OCI-M2 (cell line): Measurements from ENCODE around the gene CISD1.

ENCODE experiments used
- DNase-seq: peaks from one replicate; lab custom pipeline; 2025; ENCODE audit not compliant: unreplicated experiment; lab: John Stamatoyannopoulos, UW

The CISD1 gene

GRCh38 chr10:58305821-58306220 lies 36.9 kb downstream of the CISD1 start:
- no peak for DNase-seq

DNA sequence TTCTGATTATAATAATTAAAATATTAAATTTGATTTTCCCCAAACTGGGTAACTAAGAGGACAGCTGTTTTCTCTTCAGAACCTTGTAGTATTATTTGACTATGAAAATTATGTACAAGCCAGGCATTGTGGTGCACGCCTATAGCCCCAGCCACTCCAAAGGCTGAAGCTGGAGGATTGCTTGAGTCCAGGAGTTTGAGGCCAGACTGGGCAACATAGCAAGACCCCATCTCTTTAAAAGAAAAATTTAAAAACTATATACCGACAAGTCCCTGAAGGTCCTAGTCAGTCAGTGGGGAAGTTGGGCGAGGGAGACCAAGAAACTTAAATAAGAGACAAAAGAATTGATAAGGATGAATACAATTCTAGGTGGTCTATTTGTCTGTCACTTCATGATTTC lies 38.7 kb downstream of the CISD1 start:
- DNase-seq, result no peak

GRCh38 chr10:58311026-58311425 lies 42.1 kb downstream of the CISD1 start:
- DNase-seq, result no peak

DNA sequence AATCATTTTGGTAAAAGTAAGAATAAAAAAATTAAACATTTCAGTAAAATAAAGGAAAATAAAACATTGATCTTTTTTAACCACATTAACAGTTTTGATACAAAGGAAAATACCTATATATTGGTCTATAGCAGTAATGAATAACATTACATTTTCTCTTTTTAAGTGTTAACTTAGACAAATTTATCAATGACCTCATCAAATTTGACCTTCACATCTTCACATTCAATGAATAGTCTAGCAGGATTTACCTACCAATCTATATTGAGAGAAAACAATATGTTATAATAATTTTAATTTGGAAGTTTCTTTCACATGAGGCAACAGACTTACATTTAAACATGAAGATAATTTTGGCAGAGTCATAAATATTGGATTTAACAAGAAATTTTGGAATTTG lies 47.9 kb downstream of the CISD1 start:
- no peak for DNase-seq

GRCh38 chr10:58318346-58318745 lies 49.4 kb downstream of the CISD1 start:
- no peak for DNase-seq

DNA sequence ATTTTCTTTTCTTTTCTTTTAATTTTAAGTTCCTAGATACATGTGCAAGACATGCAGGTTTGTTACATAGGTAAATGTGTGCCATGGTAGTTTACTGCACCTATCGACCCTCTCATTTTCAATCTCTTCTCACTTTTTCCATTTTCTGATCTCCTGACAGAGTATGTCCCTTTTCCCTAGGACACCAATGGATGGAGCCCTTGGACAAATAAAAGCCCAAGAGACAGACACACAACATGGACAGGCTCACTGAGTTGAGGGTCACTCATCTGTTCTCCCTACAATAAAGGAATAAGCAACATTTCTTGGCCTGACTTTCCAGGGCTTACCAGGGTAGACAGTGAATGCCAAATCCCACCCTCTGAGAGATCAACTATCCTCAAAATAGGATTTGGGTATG lies 50.6 kb downstream of the CISD1 start:
- no peak for DNase-seq

DNA sequence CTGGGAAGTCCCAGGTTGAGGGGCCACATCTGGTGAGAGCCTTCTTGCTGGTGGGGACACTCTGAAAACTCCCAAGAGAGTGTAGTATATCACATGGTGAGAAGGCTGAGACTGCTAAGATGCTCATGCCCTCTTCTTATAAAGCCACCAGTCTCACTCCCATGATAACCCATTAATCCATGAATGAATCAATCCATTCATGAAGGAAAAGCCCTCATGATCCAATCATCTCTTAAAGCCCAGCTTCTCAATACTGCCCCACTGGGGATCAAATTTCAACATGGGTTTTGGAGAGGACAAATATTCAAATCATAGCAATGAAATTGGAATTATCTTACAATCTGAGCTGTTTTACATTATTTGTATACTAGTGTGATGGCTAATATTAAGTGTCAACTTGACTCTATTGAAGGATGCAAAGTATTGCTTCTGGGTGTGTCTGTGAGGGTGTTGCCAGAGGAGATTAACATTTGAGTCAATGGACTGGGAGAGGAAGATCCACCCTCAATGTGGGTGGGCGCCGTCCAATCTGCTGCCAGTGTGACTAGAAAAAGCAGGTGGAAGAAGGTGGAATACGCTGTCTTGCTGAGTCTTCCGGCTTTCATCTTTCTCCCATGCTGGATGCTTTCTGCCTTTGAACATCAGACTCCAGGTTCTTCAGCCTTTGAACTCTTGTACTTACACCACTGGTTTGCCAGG lies 51.5 kb downstream of the CISD1 start:
- DNase-seq, result no peak

DNA sequence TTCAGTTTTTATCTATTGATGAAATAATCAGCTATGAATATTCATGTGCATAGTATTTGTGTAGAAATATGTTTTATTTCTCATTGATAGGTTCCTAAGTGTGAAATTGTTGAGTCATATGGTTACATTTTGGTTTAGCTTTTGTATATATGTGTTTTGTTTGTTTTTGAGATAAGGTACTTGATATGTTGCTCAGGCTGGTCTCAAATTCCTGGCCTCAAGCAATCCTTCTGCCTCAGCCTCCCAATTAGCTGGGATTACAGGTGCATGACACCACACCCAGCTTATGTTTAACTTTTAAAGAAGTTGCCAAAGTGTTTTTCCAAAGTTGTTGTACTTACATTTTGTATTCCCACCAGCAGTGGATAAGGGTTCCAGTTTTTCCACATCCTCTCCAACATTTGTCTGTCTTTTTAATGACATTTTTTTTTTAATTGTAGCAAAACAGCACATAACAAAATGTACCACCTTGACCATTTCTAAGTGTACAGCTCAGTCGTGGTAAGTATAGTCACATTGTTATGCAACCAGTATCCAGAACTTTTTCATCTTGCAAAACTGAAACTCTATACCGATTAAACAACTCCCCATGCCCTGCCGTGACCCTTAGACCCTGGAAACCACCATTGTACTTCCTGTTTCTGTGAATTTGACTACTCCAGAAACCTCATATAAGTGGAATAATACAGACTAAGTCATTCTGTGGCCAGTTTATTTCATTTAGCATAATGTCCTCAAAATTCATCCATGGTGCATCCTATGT lies 53.3 kb downstream of the CISD1 start:
- DNase-seq, result no peak

- no peak for DNase-seq
Measured at GRCh38 chr10:58322835-58323209, 53.9 kb downstream of the CISD1 start.

- no peak for DNase-seq
Measured at GRCh38 chr10:58326967-58327381, 58.0 kb downstream of the CISD1 start.

DNA sequence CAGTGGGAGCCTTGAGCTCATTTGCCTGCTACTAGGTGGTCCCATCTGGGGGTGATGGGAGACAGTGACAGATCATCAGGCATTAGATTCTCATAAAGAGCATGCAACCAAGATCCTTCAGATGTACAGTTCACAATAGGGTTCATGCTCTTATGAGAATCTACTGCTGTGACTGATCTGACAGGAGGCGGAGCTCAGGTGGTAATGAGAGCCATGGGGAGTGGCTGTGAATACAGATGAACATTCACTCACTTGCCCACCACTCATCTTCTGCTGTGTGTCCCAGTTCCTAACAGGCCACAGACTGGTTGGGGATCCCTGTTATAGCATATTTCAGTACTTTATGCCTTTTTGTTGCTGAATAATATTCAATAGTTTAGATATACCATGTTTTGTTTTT lies 59.3 kb downstream of the CISD1 start:
- DNase-seq, result no peak

DNA sequence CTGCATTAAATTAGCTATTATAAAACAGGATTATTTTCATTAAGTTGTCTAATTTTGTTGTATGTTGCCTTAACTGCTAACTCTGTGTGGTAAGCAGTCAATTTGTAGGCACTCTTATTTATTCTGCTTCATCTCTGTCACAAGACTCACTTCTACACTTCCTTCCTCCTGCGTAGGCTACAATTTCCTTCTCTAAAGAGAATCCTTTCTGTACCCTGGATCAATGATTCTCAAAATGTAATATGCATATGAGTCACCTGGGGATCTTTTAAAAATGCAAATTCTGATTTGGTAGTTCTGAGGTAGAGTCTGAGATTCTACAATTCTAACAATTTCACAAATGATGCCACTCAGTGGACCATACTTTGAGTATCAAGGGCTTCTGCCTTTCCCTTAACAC lies 61.5 kb downstream of the CISD1 start:
- DNase-seq, result no peak

GRCh38 chr10:58331646-58332045 lies 62.7 kb downstream of the CISD1 start:
- DNase-seq, result no peak

DNA sequence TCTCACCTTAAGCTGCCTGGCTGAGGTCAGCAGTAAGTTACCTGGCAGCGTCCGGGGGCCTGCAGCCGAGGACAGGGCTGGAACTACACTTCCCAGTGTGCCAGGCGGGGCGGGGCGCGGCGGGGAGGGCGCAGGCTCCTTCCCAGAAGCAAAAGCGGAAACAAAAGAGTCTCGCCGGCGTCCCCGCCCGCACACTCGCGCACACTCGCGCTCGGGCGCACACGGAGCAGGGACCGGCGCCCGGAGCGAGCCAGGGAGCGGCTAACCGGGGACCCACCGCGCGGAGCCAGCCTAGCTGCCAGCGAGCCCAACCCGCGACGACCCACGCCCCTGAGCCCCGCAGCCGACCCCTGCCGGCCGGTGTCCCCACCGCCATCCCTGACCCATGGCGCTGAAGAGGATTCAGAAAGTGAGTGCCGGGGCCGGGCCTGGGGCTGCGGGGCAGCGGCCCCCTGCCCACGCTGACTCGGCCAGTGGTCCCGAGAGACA lies 65.9 kb downstream of the CISD1 start, which contains the start of gene UBE2D1:
UBE2D1 (plus strand) TSS at position 190 of the 489 bp plus-strand sequence; CDS start at position 386, 196 bp downstream.
- no peak for DNase-seq

DNA sequence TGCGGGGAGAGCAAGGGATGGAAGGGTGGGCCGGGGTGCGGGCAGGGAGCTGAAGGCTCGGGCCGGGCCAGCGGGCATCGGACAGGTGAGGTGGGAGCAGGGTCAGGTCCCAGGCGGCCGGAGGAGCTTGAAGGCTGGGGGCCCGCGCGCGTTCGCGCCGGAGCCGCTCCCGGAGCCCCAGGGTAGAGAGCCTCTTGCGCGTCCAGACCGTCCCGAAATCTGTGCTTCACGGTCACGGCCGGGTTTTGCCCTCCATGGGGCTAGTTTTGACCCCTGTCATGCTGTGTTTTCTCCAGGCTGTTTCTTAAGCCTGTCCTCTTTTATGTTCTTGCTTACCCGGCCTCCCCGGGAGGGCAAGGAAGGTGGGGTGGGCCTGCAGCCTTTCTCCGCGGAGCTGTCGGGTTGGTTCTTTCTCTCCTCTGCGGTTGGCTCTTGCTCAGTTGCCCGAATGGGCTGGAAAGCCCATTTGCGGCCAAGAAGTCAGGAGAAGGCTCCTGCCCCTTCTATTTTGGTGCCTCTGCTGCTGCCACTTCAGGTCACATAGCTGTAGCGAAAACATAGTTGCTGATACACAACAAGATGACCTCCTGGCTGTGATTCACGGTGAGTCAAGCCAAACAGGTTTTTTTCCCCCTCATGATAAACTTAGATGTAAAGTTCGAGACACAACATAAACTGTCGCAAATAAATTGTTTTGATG lies 66.5 kb downstream of the CISD1 start:
- no peak for DNase-seq

GRCh38 chr10:58336242-58336641 lies 67.3 kb downstream of the CISD1 start:
- DNase-seq, result no peak
